AG04450 (cell line): ENCODE measurements around the gene MTFR2. TPM values are rescaled to one million over a fixed set of nuclear protein-coding genes. Genes with fewer than 3 reads are reported as not detected.

Experiments used
- CTCF ChIA-PET: fragments of 300-600, 350-600 bp; formaldehyde crosslinking; extraction: SDS; loops from one replicate; lab custom pipeline; 2022; ENCODE audit warnings: antibody characterized with exemption, inconsistent platforms; lab: Charles Lee
- POLR2A ChIA-PET: fragments of 350-600 bp; formaldehyde crosslinking; extraction: SDS; loops from one replicate; lab custom pipeline; 2021; ENCODE audit warnings: antibody characterized with exemption, inconsistent platforms; lab: Yijun Ruan, JAX
- DNase-seq: peaks from one replicate; pipeline ENCODE4 v3.0.0-alpha.2; 2011; ENCODE audit warnings: low read depth, low spot score
- H3K27ac ChIP-seq: one replicate; pipeline ENCODE4 v1.5.1; 2012; ENCODE audit warnings: low read depth, low read length, control low read depth
- H3K27me3 ChIP-seq: one replicate; pipeline ENCODE4 v1.6.0; 2012; ENCODE audit warnings: low read length; ENCODE audit not compliant: control insufficient read depth, insufficient read depth
- H3K4me3 ChIP-seq: 2 replicates; pipeline ENCODE4 v1.5.1; 2011; ENCODE audit warnings: mild to moderate bottlenecking, low read depth, low read length, control low read depth
- H3K9me3 ChIP-seq: 2 replicates; pipeline ENCODE4 v1.5.1; 2012; ENCODE audit warnings: low read length; ENCODE audit not compliant: control insufficient read depth, insufficient read depth
- polyA minus RNA-seq: library from RNA; depleted of rRNA, polyadenylated mRNA; stranded (reverse); fragments of >200 nt; gene quantifications from 2 replicates; pipeline ENCODE4 v1.2.3, GENCODE V29; 2011; rRNA and poly(A)+ RNA removed
- polyA plus RNA-seq: library from polyadenylated mRNA; depleted of rRNA; stranded (reverse); fragments of >200 nt; gene quantifications from 2 replicates; pipeline ENCODE4 v1.2.3, GENCODE V29; 2011; rRNA removed
- TF ChIP-seq, protein P1 (sequence below): IDR thresholded peaks from 2 replicates; pipeline ENCODE4 v1.5.1; 2011; ENCODE audit warnings: low read depth, low read length, control low read depth, inconsistent platforms

Gene MTFR2
- polyA plus RNA-seq, result 2.6 and 3.3 TPM in 2 replicates
- polyA minus RNA-seq, result 3.1 and 3.7 TPM in 2 replicates

DNA sequence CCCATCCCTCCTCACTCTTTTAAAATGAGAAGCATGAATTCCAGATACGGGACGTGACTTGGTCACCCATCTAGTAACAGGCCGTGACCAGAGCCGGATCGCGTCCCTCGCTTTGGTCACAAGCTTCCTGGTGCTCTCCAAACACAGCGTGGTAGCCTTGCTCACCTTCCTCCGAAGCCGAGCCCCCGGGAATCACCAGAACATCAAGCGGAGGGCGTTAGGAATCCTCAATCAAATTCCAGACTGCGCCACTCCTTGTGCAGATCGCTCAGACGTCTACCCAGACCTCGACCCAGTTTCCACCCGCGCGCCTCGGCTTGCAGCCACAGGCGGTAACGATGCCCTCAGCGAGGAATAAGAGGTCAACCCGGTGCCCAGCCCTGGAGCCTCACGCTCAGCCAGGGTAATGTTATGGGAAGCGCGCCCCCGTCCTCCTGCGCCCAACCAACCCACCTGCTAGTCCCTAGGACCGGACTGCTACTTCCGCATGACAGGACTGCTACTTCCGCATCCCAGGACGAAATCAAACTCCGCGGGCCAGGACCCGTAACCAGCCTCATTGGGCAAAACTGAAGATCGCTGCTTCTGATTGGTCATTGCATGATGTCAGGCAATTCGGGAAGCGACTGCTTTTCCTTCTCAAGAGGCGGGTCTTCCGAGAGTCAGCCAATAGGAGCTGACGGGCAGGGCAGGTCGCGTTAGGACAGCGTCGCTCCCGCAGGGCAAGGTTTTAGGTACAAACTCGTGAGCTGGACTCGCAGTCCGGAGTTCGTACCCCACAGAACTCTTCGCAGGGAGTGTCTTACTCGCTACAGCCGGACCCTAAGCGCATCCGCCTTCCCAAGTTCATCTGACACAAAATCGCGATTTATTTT, at the start of gene MTFR2:
MTFR2 (minus strand) TSS at position 501 of the 875 bp plus-strand sequence. CDS start 1,212 bp downstream, outside the sequence.
- Histone ChIP-seq H3K27me3 (no peaks in the 10 kb centered on the region), H3K9me3 (no peaks in the 10 kb centered on the region), H3K4me3 (peak within 1 kb of the TSS; percentile 91), H3K27ac (peak within 1 kb of the TSS; percentile 59)
- ChIA-PET CTCF (interaction anchor here (0.8 to 1.1 kb wide), 5 partner anchors 13 to 744 kb away, joined by 3 to 5 read pairs (median 3); partner anchors contain the start of gene BCLAF1), POLR2A (interaction anchor here (0.7 to 3.2 kb wide), 2 partner anchors 13 to 39 kb away, joined by 4 to 24 read pairs; partner anchors contain the start of gene BCLAF1)
- TF ChIP-seq, protein P1, sequence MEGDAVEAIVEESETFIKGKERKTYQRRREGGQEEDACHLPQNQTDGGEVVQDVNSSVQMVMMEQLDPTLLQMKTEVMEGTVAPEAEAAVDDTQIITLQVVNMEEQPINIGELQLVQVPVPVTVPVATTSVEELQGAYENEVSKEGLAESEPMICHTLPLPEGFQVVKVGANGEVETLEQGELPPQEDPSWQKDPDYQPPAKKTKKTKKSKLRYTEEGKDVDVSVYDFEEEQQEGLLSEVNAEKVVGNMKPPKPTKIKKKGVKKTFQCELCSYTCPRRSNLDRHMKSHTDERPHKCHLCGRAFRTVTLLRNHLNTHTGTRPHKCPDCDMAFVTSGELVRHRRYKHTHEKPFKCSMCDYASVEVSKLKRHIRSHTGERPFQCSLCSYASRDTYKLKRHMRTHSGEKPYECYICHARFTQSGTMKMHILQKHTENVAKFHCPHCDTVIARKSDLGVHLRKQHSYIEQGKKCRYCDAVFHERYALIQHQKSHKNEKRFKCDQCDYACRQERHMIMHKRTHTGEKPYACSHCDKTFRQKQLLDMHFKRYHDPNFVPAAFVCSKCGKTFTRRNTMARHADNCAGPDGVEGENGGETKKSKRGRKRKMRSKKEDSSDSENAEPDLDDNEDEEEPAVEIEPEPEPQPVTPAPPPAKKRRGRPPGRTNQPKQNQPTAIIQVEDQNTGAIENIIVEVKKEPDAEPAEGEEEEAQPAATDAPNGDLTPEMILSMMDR, result no peak
- peak; percentile 97 for DNase-seq

DNA sequence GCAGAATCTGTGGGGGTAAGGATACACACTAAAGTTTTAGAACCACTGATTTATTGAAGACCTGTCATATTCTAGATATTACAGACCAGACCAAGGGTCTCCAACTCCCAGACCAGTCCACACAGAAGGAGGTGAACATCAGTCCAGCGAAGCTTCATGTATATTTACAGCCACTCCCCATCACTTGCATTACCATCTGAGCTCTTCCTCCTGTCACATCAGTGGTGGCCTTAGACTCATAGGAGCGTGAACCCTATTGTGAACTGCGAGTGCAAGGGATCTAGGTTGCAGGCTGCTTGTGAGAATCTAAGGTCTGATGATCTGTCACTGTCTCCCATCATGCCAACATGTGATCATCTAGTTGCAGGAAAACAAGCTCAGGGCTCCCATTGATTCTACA, 44.5 kb upstream of the MTFR2 start:
- ChIA-PET CTCF (no interaction called here), POLR2A (no interaction called here)
- no peak overlapping the region for H3K4me3 ChIP-seq
- no peaks in the 10 kb centered on the region for H3K27me3 ChIP-seq
- no peak overlapping the region for H3K27ac ChIP-seq
- TF ChIP-seq, protein P1, result no peak
- no peaks in the 10 kb centered on the region; the same call in 1 of the 2 replicates for H3K9me3 ChIP-seq
- DNase-seq, result no peak

DNA sequence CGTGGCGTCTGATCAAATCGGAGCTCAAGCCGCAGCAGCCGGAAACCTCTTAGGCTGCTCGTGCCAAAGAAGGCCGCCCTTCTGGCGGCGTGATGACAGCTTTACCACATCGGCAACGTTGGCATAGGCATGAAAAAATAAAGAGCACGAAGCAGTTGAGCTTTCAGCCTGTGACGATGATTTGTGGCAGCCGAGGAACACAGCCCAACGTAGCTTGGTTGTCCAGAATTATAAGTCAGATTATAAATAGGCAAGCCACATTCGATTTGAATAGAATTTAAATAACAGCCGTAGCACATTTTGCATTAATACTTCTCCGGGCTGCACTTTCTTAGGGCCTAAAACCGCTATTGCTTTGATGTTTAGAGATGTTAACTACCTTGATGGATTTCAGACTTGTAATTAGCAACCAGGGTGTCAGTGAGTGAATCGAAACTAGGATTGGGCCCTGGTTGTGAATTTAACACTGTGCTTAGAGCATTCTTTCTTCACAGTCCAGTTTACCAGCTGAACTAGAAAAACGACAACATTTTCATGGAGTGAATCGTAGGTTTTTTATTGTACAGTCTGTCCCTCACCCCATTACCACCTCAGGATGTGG, 40.4 kb upstream of the MTFR2 start:
- no peaks in the 10 kb centered on the region; the same call in 1 of the 2 replicates for H3K9me3 ChIP-seq
- TF ChIP-seq, protein P1, result no peak
- peak; percentile 60 for DNase-seq
- H3K27ac ChIP-seq, result peak overlapping the region; percentile 100
- CTCF ChIA-PET, result interaction anchor here (0.7 to 1.4 kb wide), 3 partner anchors 27 to 754 kb away, joined by 3 to 9 read pairs (median 4); no protein-coding TSS in a partner anchor
- H3K4me3 ChIP-seq, result peak overlapping the region; percentile 71
- no peaks in the 10 kb centered on the region for H3K27me3 ChIP-seq
- POLR2A ChIA-PET, result interaction anchor here (0.8 to 2.8 kb wide), 12 partner anchors 9 to 792 kb away, joined by 3 to 24 read pairs (median 4); partner anchors contain the start of genes AHI1, MAP3K5 and MTFR2

DNA sequence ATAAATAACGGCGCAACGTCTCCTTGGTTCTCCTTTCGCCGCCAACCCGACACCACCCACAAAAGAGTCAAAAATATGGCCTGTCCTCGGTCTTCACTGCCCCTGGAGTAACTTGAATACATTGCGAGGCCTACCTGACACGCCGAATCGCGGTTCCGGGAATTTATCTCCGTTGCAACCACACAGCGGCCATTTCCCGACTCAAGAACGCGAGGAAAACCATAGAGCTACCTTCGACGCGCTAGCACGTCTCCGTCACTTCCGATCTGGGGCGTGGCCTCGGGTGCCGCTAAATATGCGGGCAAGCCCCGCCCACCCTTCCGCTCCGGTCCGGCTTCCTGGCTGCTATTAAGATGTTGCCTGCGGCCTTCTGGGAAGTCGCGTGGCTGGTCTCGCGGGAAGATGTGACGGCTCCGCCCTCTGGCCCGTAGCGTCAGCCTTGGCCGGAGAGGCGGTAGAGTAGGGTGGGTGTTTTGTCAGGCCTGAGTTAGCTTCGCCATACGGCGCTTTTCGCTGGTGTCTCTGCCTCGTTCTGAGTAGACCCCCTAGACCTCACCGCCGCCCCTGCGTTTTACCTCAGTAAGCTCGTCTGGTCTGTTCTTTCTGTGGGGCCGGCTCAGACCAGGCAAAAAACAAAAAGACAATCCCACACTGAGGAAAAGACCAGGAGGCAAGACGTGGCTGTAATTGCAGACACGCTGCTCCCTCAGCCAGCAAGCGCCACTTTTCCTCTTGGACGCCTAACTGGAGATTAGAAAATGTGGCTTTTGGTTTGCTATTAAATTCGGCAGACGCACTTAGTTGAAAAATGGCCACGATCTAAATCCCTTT, 39.7 kb upstream of the MTFR2 start, which contains the start of gene BCLAF1:
BCLAF1 (minus strand) TSS at position 268 of the 831 bp plus-strand sequence. CDS start 9,980 bp downstream, outside the sequence.
- Histone ChIP-seq H3K27ac (peak within 1 kb of the TSS; percentile 100), H3K9me3 (no peaks in the 10 kb centered on the region; the same call in 1 of the 2 replicates), H3K27me3 (no peaks in the 10 kb centered on the region), H3K4me3 (peak within 1 kb of the TSS; percentile 98)
- TF ChIP-seq, protein P1, result no peak
- POLR2A ChIA-PET, result interaction anchor here (0.6 to 2.8 kb wide), 16 partner anchors 8 to 854 kb away, joined by 3 to 24 read pairs (median 4); partner anchors contain the start of genes AHI1, MAP3K5 and MTFR2
- DNase-seq, result peak; percentile 99
- CTCF ChIA-PET, result interaction anchor here (0.7 to 1.4 kb wide), 5 partner anchors 13 to 754 kb away, joined by 3 to 9 read pairs (median 3); no protein-coding TSS in a partner anchor
